Omental fat pad (tissue), 4 donors: ENCODE measurements around the gene VWA8. TPM values are rescaled to one million over a fixed set of nuclear protein-coding genes. Genes with fewer than 3 reads are reported as not detected.
"Not testable (repeated sequence)": the region's sequence is repeated elsewhere in the genome, so short reads cannot be mapped to it uniquely, and the experiment has no call there.

ENCODE experiments used
- ATAC-seq: fragments of 150-250 bp; one replicate; pipeline ENCODE4 v1.9.1; 2016; ENCODE audit warnings: mild to moderate bottlenecking, moderate library complexity; ENCODE audit not compliant: low FRiP score
- DNase-seq: peaks from one replicate; pipeline ENCODE4 v3.0.0-alpha.2; 2019; ENCODE audit warnings: low spot score
- total RNA-seq, 4 donors: library from RNA; depleted of rRNA; stranded (reverse); fragments of >200 nt; gene quantifications; one replicate each; pipeline ENCODE4 v1.1.0, GENCODE V29; 2016
- TF ChIP-seq, protein P1 (sequence below), 3 donors: fragments of 450-650 bp; IDR thresholded peaks; one replicate each; pipeline ENCODE4 v1.5.1; 2016 to 2017; ENCODE audit warnings: antibody characterized with exemption in 3 of 3, mild to moderate bottlenecking in 3 of 3, moderate library complexity in 2 of 3

VWA8 gene
- total RNA-seq, 4 donors from 2014 or later = 12.4 to 24.7 (median 18.3) TPM

DNA sequence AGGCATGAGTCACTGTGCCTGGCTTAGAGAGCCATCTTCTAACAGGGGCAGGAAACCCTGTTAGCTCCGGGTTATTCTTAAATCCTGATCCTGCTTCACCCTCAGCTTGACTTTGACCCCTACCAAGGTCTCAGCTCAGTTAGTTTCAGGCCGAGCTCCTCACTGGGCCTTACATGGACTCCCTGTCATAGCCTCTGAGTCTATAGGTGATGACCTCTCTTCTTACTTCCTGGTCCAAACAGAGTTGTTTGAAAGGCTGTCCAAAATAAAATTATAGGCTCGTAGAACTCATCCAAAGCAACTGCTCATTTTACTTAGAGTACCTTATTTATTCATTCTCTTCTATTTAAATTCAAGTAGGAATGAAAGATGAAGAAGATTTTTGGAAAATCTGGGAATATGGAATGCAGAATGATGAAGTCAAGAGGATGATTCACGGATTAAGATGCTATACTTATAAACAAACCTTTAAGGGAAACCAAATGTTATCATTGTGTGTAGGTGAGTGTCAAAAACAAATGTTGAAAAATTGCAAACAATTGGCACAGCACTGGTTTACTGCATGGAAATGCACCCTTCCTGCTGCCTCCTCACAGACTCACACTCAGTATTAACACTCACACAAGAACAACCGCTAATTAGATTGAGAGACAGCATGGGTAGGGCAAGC is 329.5 kb downstream of the VWA8 start:
- DNase-seq (no peak), ATAC-seq (no peak)
- TF ChIP-seq, protein P1, sequence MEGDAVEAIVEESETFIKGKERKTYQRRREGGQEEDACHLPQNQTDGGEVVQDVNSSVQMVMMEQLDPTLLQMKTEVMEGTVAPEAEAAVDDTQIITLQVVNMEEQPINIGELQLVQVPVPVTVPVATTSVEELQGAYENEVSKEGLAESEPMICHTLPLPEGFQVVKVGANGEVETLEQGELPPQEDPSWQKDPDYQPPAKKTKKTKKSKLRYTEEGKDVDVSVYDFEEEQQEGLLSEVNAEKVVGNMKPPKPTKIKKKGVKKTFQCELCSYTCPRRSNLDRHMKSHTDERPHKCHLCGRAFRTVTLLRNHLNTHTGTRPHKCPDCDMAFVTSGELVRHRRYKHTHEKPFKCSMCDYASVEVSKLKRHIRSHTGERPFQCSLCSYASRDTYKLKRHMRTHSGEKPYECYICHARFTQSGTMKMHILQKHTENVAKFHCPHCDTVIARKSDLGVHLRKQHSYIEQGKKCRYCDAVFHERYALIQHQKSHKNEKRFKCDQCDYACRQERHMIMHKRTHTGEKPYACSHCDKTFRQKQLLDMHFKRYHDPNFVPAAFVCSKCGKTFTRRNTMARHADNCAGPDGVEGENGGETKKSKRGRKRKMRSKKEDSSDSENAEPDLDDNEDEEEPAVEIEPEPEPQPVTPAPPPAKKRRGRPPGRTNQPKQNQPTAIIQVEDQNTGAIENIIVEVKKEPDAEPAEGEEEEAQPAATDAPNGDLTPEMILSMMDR (IDR thresholded peaks at IDR 0.05) = no peak

DNA sequence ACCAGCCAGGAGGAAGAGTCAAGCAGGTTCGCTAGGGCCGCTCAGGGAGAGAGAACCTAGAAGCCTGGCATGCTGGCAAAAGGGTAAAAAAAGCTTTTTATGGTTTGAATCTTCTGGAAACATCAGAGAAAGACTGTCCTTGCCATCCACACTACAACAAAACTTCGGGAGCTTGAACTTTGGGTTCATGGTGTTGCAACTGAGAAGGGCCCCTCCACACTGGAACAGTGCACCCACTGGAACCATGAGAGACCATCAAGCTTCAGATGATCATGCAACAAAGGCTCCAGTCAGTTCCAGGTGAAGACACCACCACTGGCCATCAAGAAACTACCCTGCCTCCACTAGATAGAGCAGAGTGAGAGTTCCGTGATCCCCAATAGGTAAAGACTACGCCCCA is 333.5 kb downstream of the VWA8 start:
- DNase-seq = no peak
- ATAC-seq = no peak
- TF ChIP-seq, protein P1 (IDR thresholded peaks at IDR 0.05) = no peak

DNA sequence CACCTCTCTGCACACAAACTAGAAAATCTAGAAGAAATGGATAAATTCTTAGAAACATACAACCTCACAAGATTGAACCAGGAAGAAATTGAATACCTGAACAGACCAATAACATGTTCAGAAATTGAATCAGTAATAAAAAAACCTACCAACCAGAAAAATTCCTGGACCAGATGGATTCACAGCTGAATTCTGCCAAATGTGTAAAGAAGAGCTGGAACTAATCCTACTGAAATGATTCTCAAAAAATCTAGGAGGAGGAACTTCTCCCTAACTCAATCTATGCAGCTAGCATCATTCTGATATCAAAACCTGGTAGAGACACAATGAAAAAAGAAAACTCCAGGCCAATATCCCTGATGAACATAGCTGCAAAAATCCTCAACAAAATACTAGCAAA is 336.9 kb downstream of the VWA8 start:
- no peak for ATAC-seq
- no peak for DNase-seq
- TF ChIP-seq, protein P1 (IDR thresholded peaks at IDR 0.05) = no peak

DNA sequence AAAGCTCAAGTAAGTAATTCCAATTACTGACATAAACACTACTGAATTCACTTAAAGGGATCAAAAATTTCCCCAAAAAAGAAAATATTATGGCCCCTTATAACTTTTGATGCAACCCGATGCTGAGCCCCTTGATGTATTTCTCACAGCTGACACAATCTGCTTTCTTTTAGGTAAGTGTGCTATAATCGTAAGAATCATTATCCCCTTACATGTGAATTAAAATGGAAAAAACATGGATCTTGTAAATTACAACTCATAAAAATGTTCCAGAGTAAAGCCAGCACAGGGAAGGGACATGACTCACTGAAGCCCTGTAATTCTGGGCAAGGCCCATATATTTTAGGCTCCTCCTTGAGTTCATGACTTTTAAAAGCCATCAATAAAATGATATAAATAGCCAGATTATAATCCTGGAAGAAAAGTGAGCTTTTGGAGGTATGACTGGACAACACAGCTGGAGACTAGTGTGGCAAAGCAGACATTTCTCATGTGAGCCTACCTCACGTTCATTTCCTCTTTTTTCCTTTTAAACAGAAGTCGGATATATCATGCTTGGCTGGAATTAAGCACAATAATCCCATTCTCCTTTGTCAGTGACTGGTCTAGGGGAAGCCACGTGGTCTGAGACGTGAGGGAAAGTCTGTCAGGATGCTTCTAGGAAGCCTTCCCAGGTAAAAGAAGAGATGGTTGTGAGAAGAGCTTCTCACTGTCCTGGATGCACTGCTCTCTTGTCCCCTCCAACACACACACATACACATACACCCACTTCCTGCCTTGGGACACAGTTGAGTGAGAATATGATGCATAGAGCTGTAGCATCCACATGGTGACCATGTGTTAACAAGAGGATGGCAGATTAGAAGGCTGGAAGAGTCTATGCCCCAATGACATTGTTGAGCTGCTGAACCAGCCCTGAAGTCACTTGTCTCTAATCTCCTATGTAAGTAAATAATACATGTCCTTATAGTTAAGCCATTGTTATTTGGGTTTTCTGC is 338.2 kb downstream of the VWA8 start:
- TF ChIP-seq, protein P1 (IDR thresholded peaks at IDR 0.05) = no peak
- no peak for ATAC-seq
- DNase-seq = no peak

DNA sequence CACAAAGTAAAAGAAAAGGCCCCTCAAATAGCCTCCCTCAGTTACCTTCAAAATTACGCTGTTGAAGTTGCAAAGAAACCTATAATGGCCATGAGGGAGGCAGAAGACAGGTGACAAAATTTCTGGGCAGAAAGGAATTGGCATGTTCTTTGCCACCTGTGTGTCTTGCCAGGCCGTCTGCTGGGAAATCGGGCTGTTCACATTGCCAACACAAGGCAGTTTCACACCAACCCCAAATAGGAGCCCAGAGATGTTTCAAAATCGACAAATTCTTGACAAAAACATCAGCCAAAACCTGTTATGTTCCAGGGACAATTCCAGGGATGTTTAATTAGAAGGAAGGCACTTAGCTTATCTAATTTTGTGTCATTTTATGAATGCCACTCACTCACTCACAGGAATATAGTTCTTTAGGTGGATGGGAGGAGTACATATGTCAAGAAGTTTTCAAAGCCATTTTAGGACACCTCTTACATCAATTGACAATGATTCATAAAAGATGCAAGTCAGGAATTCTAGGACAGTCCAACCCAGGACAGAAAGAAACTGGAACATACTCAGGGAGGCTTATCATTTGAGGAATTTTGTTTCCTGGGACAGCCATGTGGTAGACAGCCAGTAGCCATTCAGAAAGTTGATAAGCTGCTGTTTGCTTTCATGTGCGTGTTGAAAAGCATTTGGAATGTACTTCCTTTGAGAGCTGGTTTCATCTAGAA is 339.0 kb downstream of the VWA8 start:
- TF ChIP-seq, protein P1 (IDR thresholded peaks at IDR 0.05) = no peak
- DNase-seq = no peak
- ATAC-seq = no peak

DNA sequence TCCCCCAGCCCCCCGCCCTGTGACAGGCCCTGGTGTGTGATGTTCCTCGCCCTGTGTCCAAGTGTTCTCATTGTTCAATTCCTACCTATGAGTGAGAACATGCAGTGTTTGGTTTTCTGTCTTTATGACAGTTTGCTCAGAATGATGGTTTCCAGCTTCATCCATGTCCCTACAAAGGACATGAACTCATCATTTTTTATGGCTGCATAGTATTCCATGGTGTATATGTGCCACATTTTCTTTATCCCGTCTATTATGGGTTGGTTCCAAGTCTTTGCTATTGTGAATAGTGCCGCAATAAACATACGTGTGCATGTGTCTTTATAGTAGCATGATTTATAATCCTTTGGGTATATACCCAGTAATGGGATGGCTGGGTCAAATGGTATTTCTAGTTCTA is 343.3 kb downstream of the VWA8 start:
- not testable (repeated sequence) for DNase-seq, ATAC-seq

DNA sequence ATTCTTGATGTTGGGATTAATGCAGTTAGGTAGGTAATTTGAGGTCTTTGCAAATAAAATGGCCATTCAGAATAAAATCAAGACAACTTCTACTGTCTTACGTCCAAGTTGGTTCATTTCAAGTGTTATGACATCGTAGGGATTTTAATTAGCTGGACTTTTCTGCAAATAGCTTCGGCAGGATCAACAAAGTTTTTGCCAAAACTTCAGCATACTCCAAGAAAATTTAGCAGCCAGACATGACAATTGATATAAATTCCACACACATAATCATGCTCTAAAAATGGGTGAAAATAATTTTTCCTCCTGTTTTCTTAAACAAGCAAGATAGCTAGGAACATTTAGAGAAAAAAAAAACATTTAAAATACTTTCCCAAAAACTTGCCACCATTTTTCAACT is 344.8 kb downstream of the VWA8 start:
- TF ChIP-seq, protein P1 (IDR thresholded peaks at IDR 0.05) = no peak
- ATAC-seq = no peak
- no peak for DNase-seq
